HG02623 (cell line): ENCODE results near the gene CPNE1.
"Not testable (repeated sequence)": the region's sequence is repeated elsewhere in the genome, so short reads cannot be mapped to it uniquely, and the experiment has no call there.

ENCODE experiments used
- ATAC-seq: cut with Tn5 transposase; IDR thresholded peaks from one replicate; pipeline ENCODE4 v1.9.1; 2021; ENCODE audit warnings: moderate library complexity; ENCODE audit not compliant: unreplicated experiment

CPNE1 gene

GRCh38 chr20:35664466-35665206, at the start of gene CPNE1, which contains the start of gene RBM12:
CPNE1 (minus strand) TSS chr20:35664900; CDS start chr20:35632923, 31,977 bp downstream.
RBM12 (minus strand) TSS chr20:35664900; CDS start chr20:35655322, 9,578 bp downstream.
- ATAC-seq = peak; percentile 69

- ATAC-seq = no peak
Measured at GRCh38 chr20:35714127-35714526, 49.4 kb upstream of the CPNE1 start.

GRCh38 chr20:35713120-35713519, 48.4 kb upstream of the CPNE1 start:
- not testable (repeated sequence) for ATAC-seq

GRCh38 chr20:35711588-35712209, 47.0 kb upstream of the CPNE1 start:
- no peak for ATAC-seq

- ATAC-seq = no peak
Measured at GRCh38 chr20:35710884-35711587, 46.3 kb upstream of the CPNE1 start.

GRCh38 chr20:35710039-35710438, 45.3 kb upstream of the CPNE1 start:
- no peak for ATAC-seq

- no peak for ATAC-seq
Measured at GRCh38 chr20:35709259-35709658, 44.6 kb upstream of the CPNE1 start.

- ATAC-seq = no peak
Measured at GRCh38 chr20:35708502-35708901, 43.8 kb upstream of the CPNE1 start.

GRCh38 chr20:35706591-35707529, 42.2 kb upstream of the CPNE1 start:
- not testable (repeated sequence) for ATAC-seq

- ATAC-seq = not testable (repeated sequence)
Measured at GRCh38 chr20:35705894-35706293, 41.2 kb upstream of the CPNE1 start.

- ATAC-seq = no peak
Measured at GRCh38 chr20:35704514-35705261, 40.0 kb upstream of the CPNE1 start.

- ATAC-seq = no peak
Measured at GRCh38 chr20:35702824-35703695, 38.4 kb upstream of the CPNE1 start.

- ATAC-seq = no peak
Measured at GRCh38 chr20:35702051-35702823, 37.5 kb upstream of the CPNE1 start.

GRCh38 chr20:35700625-35701148, 36.0 kb upstream of the CPNE1 start:
- no peak for ATAC-seq

GRCh38 chr20:35699957-35700624, 35.4 kb upstream of the CPNE1 start:
- ATAC-seq = no peak

- ATAC-seq = peak; percentile 70
Measured at GRCh38 chr20:35699127-35699956, 34.6 kb upstream of the CPNE1 start, which contains the start of the genes NFS1 and ROMO1. NFS1 (minus strand) TSS chr20:35699352; CDS start chr20:35699288, 64 bp downstream. ROMO1 (plus strand) TSS chr20:35699405; CDS start chr20:35699633, 228 bp downstream.
